Measurements from ENCODE around the gene BCL2A1.

Gene BCL2A1

DNA sequence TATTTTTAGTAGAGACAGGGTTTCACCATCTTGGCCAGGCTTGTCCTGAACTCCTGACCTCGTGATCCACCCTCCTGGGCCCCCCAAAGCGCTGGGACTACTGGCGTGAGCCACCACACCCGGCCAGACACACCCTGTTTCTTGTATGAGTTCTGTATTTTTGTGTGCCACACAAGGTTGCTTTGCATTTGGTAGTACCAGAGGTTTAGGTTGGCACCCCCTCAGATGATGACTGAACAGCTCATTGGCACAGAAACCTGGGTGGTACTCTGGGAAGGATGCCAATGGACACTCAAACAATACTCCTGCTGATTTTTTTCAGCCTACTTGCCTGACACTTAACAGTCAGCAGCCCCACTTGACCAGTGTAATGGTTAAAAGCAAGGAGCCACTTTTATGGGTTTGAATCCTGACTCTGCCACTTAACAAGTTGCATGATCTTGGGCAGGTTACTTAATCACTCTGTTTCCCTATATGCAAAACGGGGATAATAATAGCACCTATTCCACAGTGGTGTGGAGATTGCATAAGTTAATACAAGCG is 39.2 kb upstream of the BCL2A1 start:
- no peak overlapping the region for H2AFZ ChIP-seq (ENCODE audit: low read depth, low read length)
- H3K4me1 ChIP-seq (ENCODE audit: low read length) = peaks cover 70% of the 10 kb centered on the region
- H3K36me3 ChIP-seq (replicated peaks; ENCODE audit: low read depth, low read length) = no peaks in the 10 kb centered on the region
- H3K9me3 ChIP-seq (ENCODE audit: insufficient read depth, low read length) = no peaks in the 10 kb centered on the region
- no peaks in the 10 kb centered on the region for H3K79me2 ChIP-seq (ENCODE audit: low read length)
- no peaks in the 10 kb centered on the region for H4K20me1 ChIP-seq (ENCODE audit: insufficient read depth, low read length)
- H3K4me2 ChIP-seq (ENCODE audit: low read length) = peak overlapping the region; percentile 55
- TF ChIP-seq, protein P1, sequence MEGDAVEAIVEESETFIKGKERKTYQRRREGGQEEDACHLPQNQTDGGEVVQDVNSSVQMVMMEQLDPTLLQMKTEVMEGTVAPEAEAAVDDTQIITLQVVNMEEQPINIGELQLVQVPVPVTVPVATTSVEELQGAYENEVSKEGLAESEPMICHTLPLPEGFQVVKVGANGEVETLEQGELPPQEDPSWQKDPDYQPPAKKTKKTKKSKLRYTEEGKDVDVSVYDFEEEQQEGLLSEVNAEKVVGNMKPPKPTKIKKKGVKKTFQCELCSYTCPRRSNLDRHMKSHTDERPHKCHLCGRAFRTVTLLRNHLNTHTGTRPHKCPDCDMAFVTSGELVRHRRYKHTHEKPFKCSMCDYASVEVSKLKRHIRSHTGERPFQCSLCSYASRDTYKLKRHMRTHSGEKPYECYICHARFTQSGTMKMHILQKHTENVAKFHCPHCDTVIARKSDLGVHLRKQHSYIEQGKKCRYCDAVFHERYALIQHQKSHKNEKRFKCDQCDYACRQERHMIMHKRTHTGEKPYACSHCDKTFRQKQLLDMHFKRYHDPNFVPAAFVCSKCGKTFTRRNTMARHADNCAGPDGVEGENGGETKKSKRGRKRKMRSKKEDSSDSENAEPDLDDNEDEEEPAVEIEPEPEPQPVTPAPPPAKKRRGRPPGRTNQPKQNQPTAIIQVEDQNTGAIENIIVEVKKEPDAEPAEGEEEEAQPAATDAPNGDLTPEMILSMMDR (IDR thresholded peaks at IDR 0.05; ENCODE audit: low read depth, low read length) = no peak
- no peak for TF ChIP-seq EZH2phosphoT487 (IDR thresholded peaks at IDR 0.05; ENCODE audit: low read depth)
- H3K27me3 ChIP-seq (ENCODE audit: low read depth, low read length) = no peaks in the 10 kb centered on the region
- peak overlapping the region; percentile 60 for H3K9ac ChIP-seq (ENCODE audit: low read length)
- peak overlapping the region; percentile 85 for H3K27ac ChIP-seq (ENCODE audit: low read length)
- peak overlapping the region; percentile 42; the same call in 1 of the 2 replicates for H3K4me3 ChIP-seq (ENCODE audit: low read length)

DNA sequence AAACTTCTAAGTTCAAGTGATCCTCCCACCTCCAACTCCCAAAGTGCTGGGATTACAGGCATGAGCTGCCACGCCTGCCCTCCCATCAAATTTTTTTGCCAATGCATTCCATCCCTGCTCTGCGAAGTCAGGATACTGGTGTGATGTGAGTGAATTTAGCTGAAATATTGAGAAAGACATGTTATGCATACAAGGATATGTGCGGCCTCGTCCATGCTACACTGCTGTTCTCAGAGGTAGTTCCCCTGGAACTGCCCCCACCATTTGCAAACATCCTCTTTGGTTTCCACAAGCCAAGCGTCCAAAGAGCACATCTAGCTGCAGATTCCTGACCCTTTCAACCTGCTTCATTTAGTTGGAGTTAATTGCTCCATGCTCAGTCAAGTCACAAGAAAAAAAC is 36.5 kb upstream of the BCL2A1 start:
- H3K9ac ChIP-seq (ENCODE audit: low read length) = no peak overlapping the region
- no peaks in the 10 kb centered on the region for H3K27me3 ChIP-seq (ENCODE audit: low read depth, low read length)
- TF ChIP-seq, protein P1 (IDR thresholded peaks at IDR 0.05; ENCODE audit: low read depth, low read length) = no peak
- TF ChIP-seq EZH2phosphoT487 (IDR thresholded peaks at IDR 0.05; ENCODE audit: low read depth) = no peak
- no peaks in the 10 kb centered on the region for H3K36me3 ChIP-seq (replicated peaks; ENCODE audit: low read depth, low read length)
- H4K20me1 ChIP-seq (ENCODE audit: insufficient read depth, low read length) = no peaks in the 10 kb centered on the region
- H3K9me3 ChIP-seq (ENCODE audit: insufficient read depth, low read length) = no peaks in the 10 kb centered on the region
- H3K4me3 ChIP-seq (ENCODE audit: low read length) = no peak overlapping the region
- no peaks in the 10 kb centered on the region for H3K79me2 ChIP-seq (ENCODE audit: low read length)
- H3K27ac ChIP-seq (ENCODE audit: low read length) = no peak overlapping the region
- H3K4me2 ChIP-seq (ENCODE audit: low read length) = peak overlapping the region; percentile 52; the same call in 1 of the 2 replicates
- no peak overlapping the region for H2AFZ ChIP-seq (ENCODE audit: low read depth, low read length)
- H3K4me1 ChIP-seq (ENCODE audit: low read length) = peaks cover 64% of the 10 kb centered on the region

DNA sequence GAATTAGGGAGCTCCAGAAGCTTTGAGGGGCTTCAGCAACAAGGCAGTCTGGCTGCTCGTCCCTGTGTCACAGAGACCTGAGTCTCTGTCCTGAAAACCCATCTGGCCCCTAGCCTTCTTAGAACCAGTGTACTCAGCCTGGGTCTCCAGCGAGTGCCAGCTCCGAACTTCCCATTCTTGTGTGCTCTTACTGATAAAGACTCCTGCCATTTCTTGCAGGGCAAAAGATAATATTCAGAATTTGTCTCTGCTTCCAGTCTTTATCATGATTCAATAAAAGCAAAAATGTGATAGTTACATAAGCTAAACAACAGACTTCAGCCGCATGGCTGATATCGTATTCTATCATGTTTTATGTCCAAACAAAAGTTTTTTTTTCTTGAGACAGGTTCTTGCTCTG is 36.0 kb upstream of the BCL2A1 start:
- no peak overlapping the region for H2AFZ ChIP-seq (ENCODE audit: low read depth, low read length)
- H3K4me3 ChIP-seq (ENCODE audit: low read length) = no peak overlapping the region
- TF ChIP-seq, protein P1 (IDR thresholded peaks at IDR 0.05; ENCODE audit: low read depth, low read length) = no peak
- TF ChIP-seq EZH2phosphoT487 (IDR thresholded peaks at IDR 0.05; ENCODE audit: low read depth) = no peak
- H3K4me2 ChIP-seq (ENCODE audit: low read length) = no peak overlapping the region
- H3K79me2 ChIP-seq (ENCODE audit: low read length) = no peaks in the 10 kb centered on the region
- peaks cover 58% of the 10 kb centered on the region for H3K4me1 ChIP-seq (ENCODE audit: low read length)
- H3K9me3 ChIP-seq (ENCODE audit: insufficient read depth, low read length) = no peaks in the 10 kb centered on the region
- no peak overlapping the region for H3K27ac ChIP-seq (ENCODE audit: low read length)
- H3K27me3 ChIP-seq (ENCODE audit: low read depth, low read length) = no peaks in the 10 kb centered on the region
- H4K20me1 ChIP-seq (ENCODE audit: insufficient read depth, low read length) = no peaks in the 10 kb centered on the region
- H3K9ac ChIP-seq (ENCODE audit: low read length) = no peak overlapping the region
- no peaks in the 10 kb centered on the region for H3K36me3 ChIP-seq (replicated peaks; ENCODE audit: low read depth, low read length)

DNA sequence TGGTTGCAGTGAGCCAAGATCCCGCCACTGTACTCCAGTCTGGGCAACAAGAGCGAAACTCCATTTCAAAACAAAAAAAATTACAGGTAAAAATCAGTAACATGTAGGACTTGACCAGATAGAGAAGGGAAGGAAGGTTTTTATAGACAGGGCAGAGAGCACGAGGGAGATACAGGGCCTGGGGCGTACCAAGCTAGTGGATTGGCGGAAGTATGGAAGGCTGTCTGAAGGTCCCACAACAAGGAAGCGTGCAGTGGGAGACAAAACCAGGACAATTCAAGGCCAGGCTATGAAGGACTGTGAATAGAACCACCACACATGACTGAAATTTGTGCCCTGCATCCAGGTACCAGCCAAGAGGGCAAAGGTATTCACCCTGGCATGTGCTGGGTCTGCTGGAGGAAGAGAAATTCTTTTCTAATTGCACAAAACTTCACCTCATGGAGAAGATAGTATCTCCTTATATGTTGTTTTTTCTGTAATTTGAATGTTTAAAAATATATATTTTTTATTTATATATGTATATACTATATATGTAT is 33.0 kb upstream of the BCL2A1 start:
- Histone ChIP-seq H3K36me3 (replicated peaks; ENCODE audit: low read depth, low read length) (no peaks in the 10 kb centered on the region), H2AFZ (ENCODE audit: low read depth, low read length) (no peak overlapping the region), H3K9me3 (ENCODE audit: insufficient read depth, low read length) (no peaks in the 10 kb centered on the region), H3K4me1 (ENCODE audit: low read length) (peaks cover 29% of the 10 kb centered on the region), H3K27me3 (ENCODE audit: low read depth, low read length) (no peaks in the 10 kb centered on the region), H3K4me3 (ENCODE audit: low read length) (no peak overlapping the region), H3K4me2 (ENCODE audit: low read length) (no peak overlapping the region), H3K9ac (ENCODE audit: low read length) (no peak overlapping the region), H4K20me1 (ENCODE audit: insufficient read depth, low read length) (no peaks in the 10 kb centered on the region), H3K79me2 (ENCODE audit: low read length) (no peaks in the 10 kb centered on the region), H3K27ac (ENCODE audit: low read length) (no peak overlapping the region)
- TF ChIP-seq, protein P1 (IDR thresholded peaks at IDR 0.05; ENCODE audit: low read depth, low read length) = no peak
- no peak for TF ChIP-seq EZH2phosphoT487 (IDR thresholded peaks at IDR 0.05; ENCODE audit: low read depth)
